Breast epithelium (tissue), 3 donors: ENCODE measurements around the gene IFIT1.

ENCODE experiments used
- CTCF ChIP-seq, 3 donors: fragments of 450-650 bp; IDR thresholded peaks; one replicate each; pipeline ENCODE4 v1.5.1; 2016 to 2017; ENCODE audit warnings: antibody characterized with exemption in 3 of 3, mild to moderate bottlenecking in 3 of 3, moderate library complexity in 3 of 3
- POLR2AphosphoS5 ChIP-seq, 3 donors: sonication (generic); formaldehyde crosslinking; IDR thresholded peaks; one replicate each; pipeline ENCODE4 v1.6.1; 2017; ENCODE audit warnings: antibody characterized with exemption in 3 of 3

DNA sequence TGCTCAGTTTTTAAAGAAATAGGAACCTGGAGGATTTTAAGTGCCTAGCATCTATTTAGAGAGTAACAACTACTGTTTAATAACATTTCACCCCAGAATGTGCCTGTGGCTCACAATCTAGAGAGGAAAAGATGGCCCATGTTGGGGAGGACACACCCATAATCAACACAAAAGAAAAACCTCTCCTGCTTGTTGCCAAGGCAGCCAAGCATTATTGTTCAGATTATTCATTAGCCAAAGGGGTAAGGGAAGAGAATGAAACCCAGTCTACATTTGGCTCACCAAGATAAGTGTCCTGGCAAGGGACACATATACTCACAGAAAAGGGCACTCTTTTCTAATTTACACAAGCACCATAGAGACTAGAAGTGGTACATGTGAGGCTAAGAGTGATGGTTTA, 32.3 kb upstream of the IFIT1 start:
- TF ChIP-seq CTCF (IDR thresholded peaks at IDR 0.05) (no peak), POLR2AphosphoS5 (IDR thresholded peaks at IDR 0.05) (no peak)
